HG03159 (cell line): ENCODE results near the gene ADGRD2.

Source experiments
- ATAC-seq: cut with Tn5 transposase; IDR thresholded peaks from one replicate; pipeline ENCODE4 v1.9.1; 2021; ENCODE audit warnings: mild to moderate bottlenecking, moderate library complexity; ENCODE audit not compliant: unreplicated experiment

Gene ADGRD2

DNA sequence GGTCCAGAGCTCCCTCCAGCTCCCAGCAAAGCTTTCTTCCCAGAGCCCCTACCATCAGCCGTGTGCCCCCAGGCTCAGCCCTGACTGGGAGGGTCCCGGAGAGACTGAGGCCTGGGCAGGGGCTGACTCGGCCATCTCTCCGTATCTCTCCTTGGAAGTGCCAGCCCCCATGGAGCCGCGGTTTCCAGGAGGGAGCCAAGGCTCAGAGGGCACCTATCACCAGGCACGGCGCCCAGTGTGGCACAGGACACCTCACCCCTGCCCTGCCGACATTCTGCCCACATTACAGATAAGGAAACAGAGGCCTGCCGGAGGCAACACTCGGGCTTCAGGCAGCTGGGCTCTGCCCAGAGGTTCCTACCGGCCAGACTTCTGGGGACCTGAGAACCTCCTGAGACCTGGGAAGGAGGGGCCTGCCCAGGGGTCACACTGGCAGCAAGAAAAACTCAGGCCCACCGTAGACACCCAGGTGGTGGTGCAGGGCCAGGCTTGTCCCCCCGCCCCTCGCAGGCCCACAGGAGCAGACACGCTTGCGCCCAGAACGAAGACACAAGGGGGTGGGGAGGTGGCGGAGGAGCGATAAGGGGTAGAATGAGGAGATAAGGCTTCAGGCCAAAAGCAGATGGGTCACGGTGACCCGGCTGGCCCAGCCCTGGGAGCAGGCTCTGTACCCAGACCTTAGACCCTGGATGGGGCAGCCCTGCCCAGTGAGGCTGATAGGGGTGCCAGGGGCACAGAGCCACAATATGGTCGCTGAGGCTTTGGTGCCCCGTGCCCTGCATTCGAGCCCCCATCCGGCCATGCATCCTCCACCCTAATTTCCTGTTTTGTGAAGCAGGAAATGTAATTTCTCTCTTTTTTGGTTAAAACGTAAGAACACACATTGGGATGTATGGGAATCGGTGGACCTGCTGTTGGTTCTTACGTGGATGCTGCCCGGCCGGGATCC lies 45.1 kb downstream of the ADGRD2 start:
- no peak for ATAC-seq

DNA sequence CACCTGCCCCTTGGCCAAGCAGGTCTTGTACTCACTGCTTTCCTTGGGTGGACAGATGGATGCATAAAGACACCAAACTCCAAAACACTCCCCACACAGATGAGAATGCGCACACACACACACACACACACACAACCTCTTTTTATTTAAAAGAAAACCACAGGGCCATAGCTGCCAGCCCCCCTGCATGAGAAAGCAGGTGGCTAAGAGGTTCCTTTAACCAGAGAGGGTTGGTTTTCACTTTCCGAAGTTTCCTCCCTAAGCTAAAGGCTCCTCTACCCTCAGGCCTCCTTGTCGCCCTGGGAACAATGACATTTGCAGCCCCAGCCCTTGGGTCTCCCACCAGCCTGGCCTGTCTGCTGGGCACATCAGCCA lies 45.8 kb downstream of the ADGRD2 start:
- no peak for ATAC-seq

DNA sequence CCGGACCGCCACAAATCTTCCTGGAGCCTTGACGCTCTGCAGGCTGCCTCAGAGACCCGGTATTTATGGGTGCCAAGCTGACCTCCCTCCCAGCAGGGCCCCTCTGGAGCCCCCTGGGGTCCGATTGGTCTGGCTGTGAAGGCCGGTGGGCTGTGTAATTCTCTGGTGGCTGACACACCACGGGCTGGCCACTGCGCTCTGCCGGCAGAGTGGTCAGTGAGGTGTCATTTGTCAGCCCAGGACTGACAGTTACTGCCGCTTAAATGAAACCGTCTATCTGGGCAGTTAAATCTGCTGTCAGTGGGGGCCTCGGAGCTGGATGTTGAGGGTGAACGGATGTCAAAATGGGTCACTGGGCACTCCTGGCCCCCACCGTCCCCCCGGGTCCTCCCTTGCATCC lies 46.2 kb downstream of the ADGRD2 start:
- ATAC-seq: no peak

DNA sequence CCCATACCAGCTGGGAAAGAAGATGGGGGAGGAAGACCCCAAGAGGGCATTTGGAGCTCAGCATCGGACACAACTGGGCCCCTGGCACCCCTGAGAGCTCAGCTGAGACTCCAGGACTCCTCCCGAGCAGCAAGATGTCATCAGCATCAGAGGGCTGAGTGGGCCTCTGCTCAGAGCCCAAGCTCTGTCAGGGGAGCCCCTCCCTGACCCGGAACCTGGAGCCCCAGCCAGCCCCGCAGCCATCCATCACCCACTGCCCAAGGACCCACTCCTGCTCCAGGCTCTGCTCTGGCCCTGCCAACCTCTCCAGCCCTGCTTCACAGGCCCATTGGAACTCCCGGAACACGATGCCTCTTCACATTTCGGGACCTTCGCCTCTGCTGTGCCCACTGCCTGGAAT lies 47.2 kb downstream of the ADGRD2 start:
- no peak for ATAC-seq

DNA sequence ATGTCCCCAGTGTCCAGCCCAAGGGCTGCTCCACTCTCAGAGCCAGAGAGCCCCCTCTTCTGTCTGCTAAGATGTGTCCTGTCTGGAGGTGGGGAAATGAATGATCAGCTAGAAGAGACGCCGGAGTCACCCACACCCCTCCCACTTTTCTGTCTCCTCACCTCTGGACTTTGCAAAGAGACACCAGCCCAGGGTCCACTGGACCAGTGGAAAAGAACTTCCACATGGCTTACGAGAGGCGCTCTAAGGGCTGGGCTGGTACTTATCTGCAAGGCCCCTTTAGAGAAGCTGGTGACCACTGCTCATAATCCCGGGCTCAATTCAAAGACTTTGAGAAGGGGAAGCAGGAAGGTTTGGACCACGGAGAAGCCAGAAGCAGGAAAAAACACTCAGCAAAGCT lies 47.8 kb downstream of the ADGRD2 start:
- ATAC-seq: no peak

DNA sequence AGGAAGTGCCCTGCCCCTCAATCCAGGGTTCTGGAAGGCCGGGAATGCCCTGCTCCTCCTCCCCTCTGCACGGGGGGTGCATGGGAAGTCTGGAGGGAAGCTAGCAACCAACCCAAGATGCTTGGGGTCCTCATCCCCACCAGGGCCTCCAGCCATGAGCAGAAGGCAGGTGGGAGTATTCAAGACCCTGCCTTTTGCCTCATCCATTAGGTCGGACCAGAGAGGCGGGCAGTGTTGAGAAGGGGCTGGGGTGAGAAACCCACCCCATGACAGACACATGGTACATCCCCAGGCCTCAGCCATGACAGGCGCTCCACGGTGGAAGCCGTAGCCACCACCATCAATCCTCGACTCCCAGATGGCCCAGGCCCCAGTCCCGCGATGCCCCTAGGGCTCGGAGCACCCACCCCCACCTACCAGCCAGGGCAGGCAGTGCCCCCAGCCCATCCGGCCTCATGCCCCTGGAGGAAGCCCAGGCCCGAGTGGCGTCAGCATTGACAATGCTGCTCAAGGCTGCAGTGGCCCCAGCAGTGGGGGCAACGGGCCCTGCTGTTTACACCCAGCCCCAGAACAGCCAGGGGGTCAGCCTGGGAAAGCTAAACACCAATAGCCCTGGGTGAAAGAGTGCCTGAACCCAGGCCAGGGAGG lies 48.4 kb downstream of the ADGRD2 start:
- ATAC-seq: no peak

DNA sequence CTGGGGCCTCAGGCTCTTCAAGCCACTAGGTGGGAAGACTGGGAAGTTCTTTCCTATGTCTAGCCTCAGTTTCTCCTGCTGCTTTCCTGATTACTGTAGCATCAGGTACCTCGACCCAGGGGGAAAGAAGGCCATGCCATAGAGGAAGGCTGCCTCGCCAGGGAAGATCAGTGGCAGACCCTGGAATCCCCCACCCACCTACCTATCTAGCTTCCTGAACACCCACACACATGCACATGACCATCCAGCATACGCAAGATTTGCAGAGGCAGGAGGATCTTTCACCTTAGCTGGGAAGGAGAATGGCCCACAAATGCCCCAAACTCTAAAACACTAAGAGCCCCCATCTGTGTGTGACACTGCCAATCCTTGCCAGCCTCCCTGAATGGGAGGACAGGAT lies 49.0 kb downstream of the ADGRD2 start:
- ATAC-seq: no peak

DNA sequence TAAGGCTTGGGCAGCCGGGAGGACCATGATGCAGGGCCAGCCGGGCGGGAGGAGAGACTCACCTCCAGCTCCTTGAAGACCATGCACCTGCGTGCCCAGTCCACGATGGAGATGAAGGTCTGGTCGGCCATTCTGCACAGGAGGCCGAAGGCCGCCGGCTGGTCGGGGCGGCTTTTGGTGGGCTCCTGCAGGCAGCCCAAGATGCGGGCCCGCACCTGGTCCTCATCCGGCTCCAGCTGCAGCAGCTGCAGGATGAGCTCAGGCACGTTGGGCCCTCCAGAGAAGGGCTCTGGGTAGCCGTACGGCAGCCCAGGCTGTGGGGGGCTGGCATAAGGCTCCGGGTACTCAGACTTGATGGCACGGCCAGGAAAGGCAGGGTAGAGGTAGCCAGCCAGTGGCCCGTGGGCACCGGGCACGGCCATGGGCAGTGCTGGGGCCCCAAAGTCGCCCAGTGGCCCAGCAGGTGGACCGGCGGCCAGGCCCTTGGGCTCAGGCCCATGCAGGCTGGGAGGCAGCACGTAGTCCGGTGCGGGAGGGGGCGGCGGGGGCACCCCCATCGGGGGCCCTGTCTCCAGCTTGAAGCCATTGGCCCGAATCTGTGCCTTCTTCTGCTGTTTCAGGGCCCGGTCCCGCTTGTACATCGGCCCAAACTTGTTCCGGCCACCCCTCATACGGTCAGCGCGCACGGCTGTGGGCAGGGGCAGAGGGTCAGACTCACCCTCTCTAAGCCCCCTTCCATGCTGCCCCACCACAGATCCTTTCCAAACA lies 50.0 kb downstream of the ADGRD2 start:
- no peak for ATAC-seq

DNA sequence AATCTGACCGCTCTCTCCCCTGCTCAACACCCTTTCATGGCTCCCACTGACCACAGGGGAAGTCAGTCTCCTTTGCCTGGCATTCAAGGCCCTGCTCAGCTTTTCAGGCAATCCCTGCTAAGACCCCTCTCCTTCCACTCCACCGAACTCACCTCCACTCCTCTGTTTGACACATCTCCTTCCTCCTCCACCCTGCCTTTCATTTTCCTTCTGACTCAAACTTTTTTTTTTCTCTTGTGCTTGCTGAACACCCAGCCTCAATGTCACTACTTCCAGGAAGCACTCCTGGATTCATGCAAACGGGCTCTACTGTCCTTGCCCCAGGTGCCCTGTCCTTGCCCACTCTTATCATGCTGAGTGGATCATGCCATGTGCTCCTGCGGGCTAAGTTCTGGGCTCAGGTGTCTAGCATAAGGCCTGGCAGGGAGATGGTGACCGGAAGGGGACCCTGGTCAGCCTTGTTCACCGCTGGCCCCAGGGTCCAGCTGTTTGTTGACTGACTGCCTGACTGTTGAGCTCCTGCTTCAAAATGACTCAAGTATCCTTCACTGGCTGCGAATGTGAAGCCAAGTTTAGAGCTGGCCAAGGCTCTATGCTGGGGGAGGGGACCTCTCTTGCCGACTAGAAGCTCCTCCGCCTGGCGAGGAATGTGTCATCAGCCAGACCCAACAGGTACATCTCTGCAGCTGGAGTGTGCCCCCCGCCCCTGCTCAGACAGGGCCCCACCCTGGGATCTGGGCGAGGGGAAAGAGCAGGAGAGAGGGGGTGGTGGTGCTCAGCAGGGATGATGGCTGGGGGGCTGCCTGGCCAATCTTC lies 50.8 kb downstream of the ADGRD2 start:
- no peak for ATAC-seq

DNA sequence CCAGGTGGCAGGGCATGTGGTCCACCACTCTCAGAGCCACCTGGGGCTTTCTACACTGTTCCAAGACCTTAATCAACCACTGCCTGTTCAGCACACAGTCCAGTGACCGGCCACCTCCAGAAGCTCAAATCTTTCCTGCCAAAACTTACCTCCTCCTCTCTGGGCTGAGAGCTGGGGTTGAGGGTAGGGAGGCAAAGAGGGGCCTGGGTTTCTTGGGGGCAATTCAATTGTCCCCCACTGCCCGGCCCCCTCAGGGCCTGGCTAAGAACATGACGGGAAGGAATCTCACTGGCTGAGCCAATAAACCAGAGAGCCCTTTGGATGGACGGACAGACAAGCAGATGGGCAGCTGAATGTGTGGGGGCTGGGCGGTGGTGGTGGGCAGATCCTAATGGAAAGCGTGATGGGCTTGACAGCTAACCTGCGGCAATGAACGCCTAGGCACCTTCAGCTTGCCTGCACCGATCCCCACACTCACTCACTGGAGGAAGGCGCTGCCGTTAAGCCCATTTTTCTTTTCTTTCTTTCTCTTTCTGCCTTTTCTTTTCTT lies 51.6 kb downstream of the ADGRD2 start:
- ATAC-seq: no peak

DNA sequence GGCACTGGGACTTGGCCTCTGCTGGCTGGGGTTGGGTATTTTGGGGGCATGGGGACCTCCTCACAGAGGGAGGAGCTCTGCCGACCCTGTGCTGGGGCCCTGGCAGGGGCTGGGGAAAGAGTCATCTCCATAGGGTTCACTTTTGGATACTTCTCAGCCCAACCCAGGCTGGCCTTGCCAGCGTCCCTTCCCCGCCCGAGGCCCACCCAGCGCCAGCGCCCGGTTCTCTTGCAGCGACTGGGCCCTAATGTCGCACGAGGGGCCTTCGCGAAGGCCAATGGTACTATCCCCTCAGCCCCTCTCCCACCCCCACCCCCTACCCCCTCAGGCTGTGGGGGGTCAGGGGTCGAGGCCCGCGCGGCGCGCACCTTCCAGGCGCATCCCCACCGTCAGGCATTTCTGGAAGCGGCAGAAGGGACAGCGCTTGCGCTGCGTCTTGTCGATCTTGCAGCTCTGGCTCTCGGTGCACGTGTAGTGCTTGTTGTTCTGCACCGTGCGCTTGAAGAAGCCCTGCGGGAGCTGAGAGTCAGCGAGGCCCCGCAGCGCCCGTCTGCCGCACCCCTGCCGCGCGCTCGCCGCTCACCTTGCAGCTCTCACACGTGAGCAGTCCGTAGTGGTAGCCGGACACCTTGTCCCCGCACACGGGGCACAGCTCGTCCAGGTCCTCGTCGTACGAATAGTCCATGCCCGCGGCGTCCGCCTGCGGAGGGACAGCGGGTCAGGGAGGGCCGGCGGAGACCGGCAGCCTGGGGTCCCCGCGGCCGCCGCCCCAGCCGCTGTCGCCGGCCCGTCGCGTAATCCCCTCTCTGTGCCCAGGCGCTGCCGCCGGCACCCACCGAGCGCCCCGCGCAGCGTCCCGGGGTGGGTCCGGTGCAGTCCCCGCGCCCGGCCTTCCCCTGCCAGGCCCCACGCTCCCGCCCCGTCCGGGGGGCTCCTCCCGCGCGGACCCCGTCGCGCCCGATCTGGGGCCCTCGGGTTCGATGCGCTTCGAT lies 52.8 kb downstream of the ADGRD2 start:
- ATAC-seq: no peak

DNA sequence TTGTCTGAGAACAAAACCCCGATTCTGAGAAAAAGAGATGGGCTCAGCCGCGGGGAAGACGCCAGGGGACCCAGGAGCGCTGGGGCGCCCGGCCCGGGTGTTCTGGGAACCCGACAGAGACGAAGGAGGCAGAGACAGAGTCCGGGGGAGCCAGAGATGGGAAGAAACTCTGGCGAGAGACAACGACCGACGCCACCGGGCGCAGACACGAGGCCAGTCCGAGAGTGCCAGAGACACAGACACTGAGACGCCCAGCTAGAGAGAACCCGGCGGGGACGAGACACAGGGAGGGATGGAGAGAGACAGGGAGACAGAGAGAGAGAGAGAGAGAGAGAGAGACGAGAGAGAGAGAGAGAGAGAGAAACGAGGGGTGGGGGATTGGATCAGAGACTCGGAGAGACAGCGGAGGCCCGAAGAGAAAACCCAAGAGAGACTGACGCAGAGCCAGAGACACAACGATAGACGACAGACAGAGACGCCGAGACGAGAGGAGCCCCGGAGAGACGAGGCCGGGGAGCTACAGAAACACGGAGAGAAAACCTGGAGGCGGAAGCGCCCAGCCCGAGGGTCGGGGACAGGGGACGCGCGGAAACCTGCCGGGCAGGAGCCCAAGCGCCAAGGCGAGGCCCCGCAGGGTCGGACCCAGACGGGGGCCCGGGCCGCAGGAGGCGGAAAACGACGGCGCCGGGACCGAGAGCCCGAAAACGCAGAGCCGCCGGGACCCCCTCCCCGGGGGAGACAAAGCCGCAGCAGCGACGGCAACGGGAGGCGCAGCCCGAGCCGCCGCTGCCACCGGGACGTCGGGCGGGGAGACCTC lies 53.7 kb downstream of the ADGRD2 start:
- no peak for ATAC-seq

DNA sequence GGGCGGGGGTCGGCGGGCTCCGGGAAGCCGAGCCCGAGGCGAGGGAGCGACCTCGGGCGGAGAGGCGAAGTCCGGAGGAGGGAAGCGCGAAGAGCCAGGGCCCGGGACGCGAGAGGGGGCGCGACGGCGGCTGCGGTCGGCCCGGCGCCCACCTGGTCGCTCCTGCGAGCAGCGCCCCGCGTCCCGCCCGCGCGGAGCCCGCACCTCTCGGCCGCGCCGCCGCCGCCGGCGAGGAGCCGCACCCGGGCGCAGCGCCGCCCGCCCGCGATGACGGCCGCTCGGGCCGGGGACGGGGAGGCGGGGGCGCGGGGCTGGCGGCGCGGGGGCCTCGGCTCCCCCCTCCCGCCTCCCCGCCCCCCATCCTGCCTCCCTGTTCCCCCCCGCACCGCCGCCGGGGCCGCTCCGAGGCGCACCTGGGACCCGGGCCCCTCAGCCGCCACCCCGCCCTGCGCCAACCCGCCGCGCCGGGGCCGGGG lies 54.3 kb downstream of the ADGRD2 start:
- no peak for ATAC-seq

DNA sequence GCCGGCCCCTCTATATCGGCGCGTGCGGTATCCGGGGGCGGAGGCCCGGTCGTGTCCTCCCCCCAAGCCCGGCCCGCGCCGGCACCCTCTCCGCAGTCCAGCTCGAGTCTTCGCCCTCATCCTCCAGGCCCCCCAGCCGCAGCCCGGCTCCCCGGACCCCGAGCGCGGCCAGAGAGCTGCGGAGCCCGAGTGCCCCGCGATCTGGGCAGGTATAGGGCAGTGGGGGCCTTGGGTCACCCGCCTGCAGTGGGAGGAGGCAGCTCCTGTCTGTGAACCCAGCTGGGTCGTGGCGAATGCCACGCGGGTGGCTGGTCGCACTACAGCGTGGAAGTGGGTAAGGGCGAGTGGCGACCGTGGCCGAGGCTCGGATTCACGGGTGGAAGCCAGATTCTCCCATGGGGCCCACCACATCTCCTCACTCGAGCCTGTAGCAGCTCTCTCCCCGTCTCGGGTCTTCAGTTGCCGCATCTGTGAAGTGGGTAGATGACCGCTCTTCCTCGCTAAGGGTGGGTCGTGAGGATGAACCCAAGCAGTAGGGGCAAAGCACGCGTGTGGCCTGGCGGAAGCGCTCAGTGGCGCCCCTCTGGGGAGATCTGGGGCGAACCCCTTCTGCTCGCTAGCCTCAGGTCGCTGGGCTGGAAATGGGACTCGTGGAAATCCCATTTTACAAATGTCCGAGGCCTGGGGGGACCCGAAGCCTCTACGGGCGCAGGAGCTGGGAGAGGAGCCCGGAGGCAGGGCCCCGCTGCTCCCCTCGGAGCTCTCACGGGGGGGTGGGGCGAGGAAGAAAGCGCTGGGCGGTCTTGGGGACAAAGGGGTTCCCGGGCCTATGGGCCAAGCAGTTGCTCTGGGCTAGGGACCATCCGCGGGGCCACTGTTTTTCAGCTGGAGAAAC lies 55.0 kb downstream of the ADGRD2 start:
- ATAC-seq: no peak

DNA sequence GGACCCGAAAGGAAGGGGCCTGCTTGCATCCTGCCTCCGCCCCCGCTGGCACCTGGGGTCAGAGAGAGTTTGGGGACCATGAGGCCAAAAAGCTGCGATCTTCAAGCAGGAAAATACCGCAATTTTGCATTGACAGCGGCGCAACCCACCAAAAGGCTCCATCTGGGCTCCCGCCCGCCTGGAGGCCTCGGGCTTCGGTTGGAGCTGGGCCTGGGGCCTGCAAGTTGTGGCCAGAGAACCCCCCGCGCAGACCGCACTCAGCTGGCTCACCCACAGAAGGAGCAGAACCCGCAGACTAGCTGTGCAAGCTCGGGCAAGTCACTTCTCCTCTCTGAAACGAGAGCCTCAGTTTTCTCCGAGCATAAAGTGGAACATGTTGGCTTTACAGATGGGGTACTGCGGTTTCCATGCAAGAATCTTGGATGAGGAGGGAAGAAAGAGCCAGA lies 55.7 kb downstream of the ADGRD2 start:
- ATAC-seq: no peak

DNA sequence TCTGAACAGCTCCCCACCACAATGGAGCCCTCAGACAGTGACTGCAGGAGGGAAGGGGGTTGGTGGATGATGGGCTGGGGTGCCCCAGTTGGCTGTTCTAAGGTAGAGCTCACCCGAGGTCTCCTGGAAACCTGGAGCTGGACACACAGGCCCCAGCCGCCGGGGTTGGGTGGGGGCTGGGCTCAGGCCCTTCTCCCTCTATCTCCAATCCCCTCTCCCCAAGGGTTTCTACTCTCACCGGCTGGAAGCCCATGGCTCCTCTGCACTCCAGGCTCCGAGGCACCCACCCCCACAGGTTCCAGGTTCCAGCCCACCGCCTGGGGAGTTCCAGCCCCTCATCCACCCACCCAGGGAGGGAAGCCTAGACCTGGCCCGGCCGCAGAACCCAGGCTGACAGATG lies 56.2 kb downstream of the ADGRD2 start:
- no peak for ATAC-seq
